NCI-H2029 (cell line): ENCODE results near the gene HEG1.
"Not testable (repeated sequence)": the region's sequence is repeated elsewhere in the genome, so short reads cannot be mapped to it uniquely, and the experiment has no call there.

Experiments used
- DNase-seq: peaks from one replicate; lab custom pipeline; 2025; lab: John Stamatoyannopoulos, UW

HEG1 gene

GRCh38 chr3:125055913-125056745, at the start of gene HEG1:
Gene HEG1 (minus strand): TSS chr3:125055997. CDS start chr3:125055890, 107 bp downstream.
- no peak for DNase-seq

DNA sequence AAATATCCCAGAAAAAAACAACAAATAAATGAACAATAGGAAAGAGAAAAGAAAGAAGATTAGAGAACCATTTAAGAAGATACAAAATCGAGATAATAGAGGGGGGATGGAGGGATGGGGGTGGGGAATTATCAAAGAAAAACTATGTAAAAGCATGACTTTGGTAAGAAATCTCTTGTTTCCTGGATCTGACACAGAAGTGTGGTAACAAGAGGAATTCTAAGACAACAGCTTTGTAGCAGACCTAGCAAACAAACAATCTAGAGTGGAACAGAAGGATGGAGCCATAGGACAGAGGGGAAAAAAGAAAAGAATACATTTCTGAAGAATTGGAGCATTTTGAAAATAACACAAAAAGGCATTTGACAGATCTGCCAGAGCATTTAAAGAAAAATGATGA, 49.3 kb upstream of the HEG1 start:
- no peak for DNase-seq

- DNase-seq: no peak
These were observed 48.8 kb upstream of the HEG1 start for GRCh38 chr3:125104639-125105038.

GRCh38 chr3:125103406-125103805, 47.6 kb upstream of the HEG1 start:
- DNase-seq: no peak

DNA sequence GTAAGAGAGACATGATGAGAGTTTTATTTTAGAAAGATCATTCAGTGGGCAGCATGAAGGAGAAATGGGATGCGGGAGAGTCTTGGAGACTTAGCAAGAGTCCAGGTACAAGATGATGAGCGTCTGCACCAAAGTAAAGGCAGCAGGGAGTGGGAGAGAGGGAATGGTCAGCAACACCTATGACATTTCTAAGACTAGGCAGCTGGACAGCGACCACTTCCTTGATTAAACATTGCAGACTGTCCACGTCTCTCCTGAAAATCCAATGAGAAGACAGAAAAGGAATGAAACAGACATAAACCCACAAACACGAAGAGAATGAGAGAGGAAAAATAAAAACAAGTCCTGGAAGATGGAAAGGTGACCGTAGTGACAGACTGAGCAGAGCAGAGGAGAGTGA, 46.7 kb upstream of the HEG1 start:
- DNase-seq: no peak

DNA sequence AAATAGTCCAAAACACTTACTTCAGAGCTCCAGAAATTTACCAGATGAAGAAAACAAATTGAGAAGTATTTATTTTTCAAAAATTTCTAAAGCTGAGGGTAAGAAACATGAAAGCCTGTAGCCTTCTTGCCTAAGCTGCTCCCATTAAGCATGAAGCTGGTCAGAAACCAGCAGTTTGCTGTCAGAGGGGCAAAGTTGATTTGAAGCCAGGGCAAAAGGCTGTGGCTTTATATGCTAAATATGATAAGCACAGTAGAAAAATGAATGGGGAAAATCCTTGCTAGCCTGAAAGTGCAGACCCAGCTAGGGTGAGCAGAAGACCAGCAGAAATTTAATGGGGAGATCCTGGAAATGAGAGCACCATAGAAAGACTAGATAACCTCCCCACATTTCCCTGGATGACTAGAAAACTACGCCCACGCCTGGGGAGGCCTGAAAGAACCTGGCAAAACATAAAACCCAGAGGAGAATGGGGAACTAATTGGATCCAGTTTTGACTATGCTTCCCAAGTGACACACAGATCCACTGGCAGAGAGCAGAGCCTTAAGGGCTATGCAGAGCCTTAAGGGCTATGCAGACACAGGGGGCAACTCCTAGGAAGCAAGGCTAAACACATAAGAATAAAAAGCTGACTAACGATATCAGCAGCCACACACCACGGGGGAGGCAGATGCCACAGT, 43.0 kb upstream of the HEG1 start:
- no peak for DNase-seq

DNA sequence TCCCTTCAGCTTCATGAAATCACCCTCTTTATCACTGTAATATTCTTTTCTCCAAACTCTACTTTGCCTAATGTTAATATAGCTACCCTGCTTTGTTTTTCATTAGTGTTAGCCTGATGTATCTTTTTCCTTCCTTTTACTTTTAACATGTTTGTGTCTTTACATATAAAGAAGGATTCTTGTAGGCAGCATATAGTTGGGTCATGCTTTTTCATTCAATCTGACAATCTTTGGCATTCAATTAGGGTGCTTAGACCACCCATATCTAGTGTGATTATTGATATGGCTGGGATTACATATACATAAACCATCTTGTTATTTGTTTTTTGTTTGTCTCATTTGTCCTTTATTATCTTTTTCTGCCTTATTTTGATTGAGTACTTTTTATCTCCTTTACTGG, 34.9 kb upstream of the HEG1 start:
- DNase-seq: no peak

- DNase-seq: no peak
These were observed 32.1 kb upstream of the HEG1 start for GRCh38 chr3:125087768-125088391.

DNA sequence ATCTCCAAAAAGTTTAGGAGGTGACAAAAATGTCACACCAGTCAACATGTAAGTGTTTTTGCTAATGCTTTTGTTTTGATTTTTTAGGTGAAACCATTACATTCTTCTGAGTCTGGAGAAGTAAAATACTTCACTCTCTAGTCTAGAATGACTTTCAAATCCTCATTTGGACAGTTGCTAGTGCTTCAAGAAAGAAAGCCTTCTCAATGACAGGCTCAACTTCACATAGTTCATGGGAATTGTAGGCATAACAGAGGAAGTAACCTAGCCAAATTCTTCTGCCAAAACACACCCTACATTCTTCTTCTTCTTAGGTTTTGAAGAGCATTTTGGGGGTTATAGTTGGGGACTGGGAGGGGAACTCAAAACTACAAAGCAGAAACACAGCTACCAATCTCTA, 29.4 kb upstream of the HEG1 start:
- no peak for DNase-seq

DNA sequence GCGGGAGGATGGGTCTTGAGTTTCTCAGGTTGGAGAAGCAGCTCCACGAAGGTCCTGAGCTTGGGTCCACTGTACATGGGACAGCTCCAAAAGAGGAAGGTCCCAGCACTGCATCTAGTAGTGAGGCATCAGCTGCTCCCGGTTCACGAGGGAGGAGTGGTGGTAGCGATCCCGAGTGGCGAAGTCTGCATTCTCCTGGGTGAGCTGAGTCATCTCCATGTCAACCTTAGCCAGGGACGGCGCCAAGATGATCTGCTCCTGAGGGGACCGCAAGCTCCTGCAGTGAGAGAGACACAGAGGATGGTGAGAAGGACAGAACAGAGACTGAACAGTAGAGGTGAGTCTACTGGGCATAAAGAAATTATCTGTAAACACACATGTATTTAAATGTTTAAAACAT, 28.0 kb upstream of the HEG1 start:
- DNase-seq: no peak

DNA sequence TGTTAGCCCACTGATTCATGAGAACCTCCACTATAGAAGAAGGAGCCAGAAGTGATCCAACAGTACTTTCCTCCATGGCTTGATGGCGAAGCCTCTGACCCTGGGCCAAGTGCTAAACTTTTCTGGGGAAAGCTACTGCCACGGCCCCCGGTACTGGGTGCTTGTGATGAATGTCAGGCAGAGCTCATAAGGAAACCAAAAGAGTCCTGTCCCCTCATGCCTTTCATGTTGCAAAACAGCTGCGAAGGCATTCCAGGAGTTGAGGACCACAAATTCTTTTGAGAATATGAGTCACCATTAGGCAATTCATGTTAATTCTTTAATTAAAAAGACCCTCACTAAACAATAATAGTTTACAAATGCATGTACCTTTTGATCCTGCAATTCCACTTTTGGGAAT, 26.5 kb upstream of the HEG1 start:
- DNase-seq: not testable (repeated sequence)

DNA sequence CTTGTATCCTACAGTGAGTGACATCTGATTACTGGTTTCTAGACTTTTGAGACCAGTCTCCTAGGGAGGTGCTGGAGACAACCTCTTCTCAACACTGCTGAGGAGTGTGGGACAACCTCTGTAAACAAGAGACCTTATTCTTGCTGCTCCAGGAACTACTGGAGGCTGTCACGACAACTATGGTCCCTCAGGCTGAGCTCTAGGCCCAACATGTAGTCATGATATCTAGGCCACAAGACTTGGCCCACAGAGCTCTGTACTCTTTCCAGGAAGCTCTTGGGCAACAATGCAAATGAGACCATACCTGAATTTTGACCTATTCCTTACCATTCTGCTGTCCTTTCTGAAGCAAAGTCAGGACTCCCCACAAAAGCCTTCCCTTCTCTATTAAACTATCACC, 24.3 kb upstream of the HEG1 start:
- no peak for DNase-seq

DNA sequence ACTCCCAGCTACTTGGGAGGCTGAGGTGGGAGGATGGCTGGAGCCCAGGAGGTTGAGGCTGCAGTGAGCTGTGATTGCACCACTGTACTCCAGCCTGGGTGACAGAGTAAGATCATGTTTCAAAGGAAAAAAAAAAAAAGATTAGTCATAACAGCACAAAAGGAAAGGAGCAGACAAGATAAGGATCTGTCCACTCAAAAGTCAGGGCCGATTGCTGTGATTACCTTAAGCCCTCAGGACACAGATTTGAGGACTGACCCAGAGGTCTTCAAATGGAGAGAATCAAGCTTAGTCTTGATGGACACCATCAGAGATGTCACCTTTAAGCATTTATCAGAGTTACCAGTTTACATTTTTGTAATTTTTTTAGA, 23.9 kb upstream of the HEG1 start:
- no peak for DNase-seq

DNA sequence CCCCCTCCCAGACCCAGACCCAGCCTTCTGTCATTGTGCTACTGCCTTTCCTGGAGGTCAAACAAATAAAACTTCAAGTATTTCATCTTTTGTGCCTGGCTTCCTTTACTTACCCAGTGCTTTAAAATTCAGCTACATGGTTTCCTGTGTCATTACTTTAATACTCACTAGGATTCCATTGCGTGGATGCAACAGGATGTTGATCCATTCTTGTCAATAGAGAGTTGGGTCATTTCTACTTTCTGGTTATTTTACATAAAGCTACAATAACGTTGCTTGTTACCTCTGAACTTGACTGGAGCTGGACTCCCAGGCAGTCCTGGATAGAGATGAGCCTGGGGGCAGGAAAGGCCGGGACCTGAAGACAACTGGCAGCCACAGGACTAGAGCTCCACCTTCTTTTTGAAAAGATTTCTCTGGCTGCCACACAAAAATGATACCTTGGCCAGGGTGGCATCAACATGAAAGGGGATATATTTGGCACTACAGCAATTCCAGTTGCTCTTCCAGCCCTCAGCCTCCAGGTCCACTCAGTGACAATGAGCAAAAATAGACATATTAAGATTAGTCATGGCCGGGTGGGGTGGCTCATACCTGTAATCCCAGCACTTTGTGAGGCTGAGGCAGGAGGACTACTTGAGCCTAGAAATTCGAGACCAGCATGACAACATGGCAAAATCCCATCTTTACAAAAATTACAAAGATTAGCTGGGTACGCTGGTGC, 23.3 kb upstream of the HEG1 start:
- DNase-seq: no peak

DNA sequence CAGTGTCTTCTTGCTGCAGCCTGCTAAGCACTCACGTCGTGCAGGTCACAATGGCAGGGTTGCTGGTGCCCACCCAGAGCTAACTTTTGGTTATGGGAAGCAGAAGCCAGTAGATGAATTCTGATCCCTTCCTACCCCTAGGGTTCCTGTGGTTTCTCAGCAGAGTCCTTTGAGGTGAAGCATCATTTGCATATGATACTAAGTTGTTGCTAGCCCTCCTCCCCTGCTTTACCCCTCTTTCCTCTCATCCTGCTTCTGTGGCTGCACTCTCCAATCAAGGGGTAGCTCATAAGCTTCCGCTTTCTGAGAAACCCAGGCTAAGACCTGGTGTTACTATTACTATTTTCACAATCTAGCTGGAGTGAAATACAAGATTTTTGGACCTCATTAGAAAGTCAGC, 22.1 kb upstream of the HEG1 start:
- no peak for DNase-seq

DNA sequence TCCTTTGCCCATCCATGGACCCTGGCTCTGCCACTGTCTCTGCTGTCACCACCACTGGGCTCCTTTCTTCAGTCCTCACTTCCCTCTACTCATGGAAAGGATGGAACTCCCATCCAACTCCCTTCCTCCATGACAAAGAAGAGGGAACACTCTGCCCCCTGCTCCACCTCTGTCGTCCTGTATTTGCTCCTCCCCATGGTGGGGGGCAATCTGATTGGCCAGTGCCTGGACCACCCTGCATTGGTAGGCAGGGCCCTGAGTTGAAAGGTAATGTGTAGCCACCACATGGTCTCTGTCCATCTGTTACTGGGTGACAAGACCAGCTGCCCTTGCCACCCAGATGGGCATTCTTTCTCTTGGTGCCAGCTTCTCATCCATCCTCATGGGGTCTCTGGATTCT, 20.7 kb upstream of the HEG1 start:
- DNase-seq: no peak

GRCh38 chr3:125075738-125076137, 19.9 kb upstream of the HEG1 start:
- DNase-seq: no peak

DNA sequence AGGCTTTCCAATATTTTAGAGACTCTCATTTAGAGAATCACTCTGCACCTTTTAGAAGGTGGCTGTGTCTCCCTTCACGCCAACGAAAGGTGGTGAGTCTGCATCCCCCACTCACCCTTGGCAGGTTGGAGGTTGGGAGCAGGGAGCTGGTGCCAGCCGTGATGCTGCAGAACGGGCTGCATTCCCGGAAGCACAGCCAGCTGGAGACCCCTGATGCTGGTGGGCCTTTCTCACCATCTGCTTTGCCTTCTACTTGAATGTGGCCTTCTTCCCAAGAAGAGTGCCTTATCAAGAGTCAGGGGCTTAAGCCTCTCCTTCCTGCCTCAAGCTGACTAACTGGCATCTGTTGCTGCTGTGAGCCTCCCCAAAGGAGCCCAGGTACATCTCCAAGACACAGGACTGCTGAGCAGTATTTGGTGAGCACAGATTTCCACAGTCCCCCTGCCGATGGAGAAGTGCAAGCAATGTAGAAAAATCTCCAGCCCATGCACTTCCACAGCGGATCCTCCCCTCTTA, 17.7 kb upstream of the HEG1 start:
- DNase-seq: no peak

- no peak for DNase-seq
These were observed 17.1 kb upstream of the HEG1 start for GRCh38 chr3:125072749-125073389.

GRCh38 chr3:125072301-125072700, 16.5 kb upstream of the HEG1 start:
- no peak for DNase-seq

DNA sequence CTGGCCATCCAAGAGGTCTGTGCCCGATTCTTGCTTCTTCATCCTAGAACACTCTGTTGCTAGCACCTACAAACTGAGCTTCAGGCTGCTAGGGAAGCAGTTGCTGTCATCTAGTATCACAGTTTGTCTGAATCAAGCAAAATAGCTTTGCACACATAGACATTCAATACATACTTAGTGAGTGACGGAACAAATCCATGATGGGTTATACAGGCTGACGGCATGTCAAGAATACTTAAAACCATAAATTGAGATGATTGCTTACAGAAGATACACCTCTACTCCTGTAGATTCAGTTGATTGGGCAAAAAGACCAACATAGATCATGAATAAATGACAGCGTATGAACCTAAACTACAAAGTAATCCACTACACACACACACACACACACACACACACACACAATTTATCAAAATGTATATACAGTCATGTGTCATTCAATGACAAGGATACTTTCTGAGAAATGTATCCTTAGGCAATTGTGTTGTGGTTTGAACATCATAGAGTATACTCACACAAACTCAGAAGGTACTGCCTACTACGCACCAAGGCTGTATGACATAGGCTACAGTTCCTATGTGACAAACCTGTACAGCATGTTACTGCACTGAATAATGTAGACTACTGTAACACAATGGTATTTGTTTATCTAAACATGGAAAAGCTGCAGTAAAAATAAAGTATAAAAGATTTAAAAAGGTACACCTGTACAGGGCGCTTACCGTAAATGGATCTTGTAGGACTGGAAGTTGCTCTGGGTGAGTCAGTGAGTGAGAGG, 14.4 kb upstream of the HEG1 start:
- no peak for DNase-seq
